HepG2 (cell line): ENCODE results near the gene KLHL13. TPM values are rescaled to one million over a fixed set of nuclear protein-coding genes. Genes with fewer than 3 reads are reported as not detected.
"Not testable (repeated sequence)": the region's sequence is repeated elsewhere in the genome, so short reads cannot be mapped to it uniquely, and the experiment has no call there.

Source experiments
- ATAC-seq: fragments of 200-7000 bp; cut with Tn5 transposase; 3 replicates; pipeline ENCODE4 v1.9.1; 2020; ENCODE audit warnings: mild to moderate bottlenecking, moderate library complexity
- BruUV-seq: library from RNA; stranded (reverse); fragments of 400-500 nt; replicated peaks from 2 replicates; lab custom pipeline; 2021; lab: Mats Ljungman, UMichigan
- CTCF ChIA-PET: fragments of 300-600 bp; formaldehyde crosslinking; extraction: SDS; loops from one replicate; lab custom pipeline; 2021; ENCODE audit warnings: low total read pairs, inconsistent platforms, low intra/inter-chr PET ratio; lab: Yijun Ruan, JAX
- POLR2A ChIA-PET: fragments of 350-600 bp; sonication (Branson Sonifier 250); formaldehyde crosslinking; loops from one replicate; lab custom pipeline; 2020; ENCODE audit warnings: antibody characterized with exemption, inconsistent platforms; lab: Yijun Ruan, JAX
- DNase-seq: peaks from one replicate; pipeline ENCODE4 v3.0.0-alpha.2; 2015; ENCODE audit warnings: low spot score
- FAIRE-seq: peaks from 3 replicates; lab custom pipeline; 2011; peaks lifted over from hg19 to GRCh38; lab: Jason Lieb, UNC
- H2AFZ ChIP-seq: one replicate; pipeline ENCODE4 v1.6.1; 2011; ENCODE audit warnings: low read length, inconsistent platforms
- H3K27ac ChIP-seq: fragments of 300-600 bp; 3 replicates; pipeline ENCODE4 v1.8.0; 2011; ENCODE audit warnings: mixed run types, mild to moderate bottlenecking, mixed read lengths, low read length, inconsistent platforms; ENCODE audit not compliant: insufficient read depth; ENCODE audit errors: extremely low read length
- H3K27me3 ChIP-seq, 2 experiments: fragments of 200-600 bp in 1 of 2; 2 replicates in 1 of 2; 3 replicates in 1 of 2; pipeline versions ENCODE4 v1.6.0 to v1.8.0; 2011; ENCODE audit warnings: low read length in 2 of 2, mild to moderate bottlenecking in 2 of 2, moderate library complexity in 2 of 2, inconsistent platforms in 1 of 2; ENCODE audit not compliant: insufficient read depth in 2 of 2, control insufficient read depth in 1 of 2
- H3K36me3 ChIP-seq, 2 experiments: fragments of 200-600 bp in 1 of 2; replicated peaks in 1 of 2; 2 replicates in 1 of 2; 3 replicates in 1 of 2; pipeline versions ENCODE4 v1.5.1 to v1.8.0; 2011; ENCODE audit warnings: low read length in 2 of 2, inconsistent platforms in 1 of 2; ENCODE audit not compliant: insufficient read depth in 2 of 2, control insufficient read depth in 1 of 2
- H3K4me1 ChIP-seq: 2 replicates; pipeline ENCODE4 v1.5.1; 2012; ENCODE audit warnings: low read length, inconsistent platforms; ENCODE audit not compliant: insufficient read depth
- H3K4me2 ChIP-seq: 2 replicates; pipeline ENCODE4 v1.6.0; 2011; ENCODE audit warnings: low read depth, low read length, inconsistent platforms
- H3K4me3 ChIP-seq, 3 experiments: fragments of 200-600 bp in 1 of 3; sonication (generic), shearing (Covaris generic) in 1 of 3; replicated peaks in 1 of 3; 2 replicates each; pipeline ENCODE4 v1.5.1; 2011 to 2016; ENCODE audit warnings: low read length in 3 of 3, inconsistent platforms in 2 of 3, low read depth in 2 of 3, mild to moderate bottlenecking in 2 of 3, control low read depth in 1 of 3, mixed read lengths in 1 of 3; ENCODE audit not compliant: insufficient read depth in 1 of 3
- H3K79me2 ChIP-seq: one replicate; pipeline ENCODE4 v1.6.1; 2011; ENCODE audit warnings: low read length, inconsistent platforms; ENCODE audit not compliant: insufficient read depth
- H3K9ac ChIP-seq: 2 replicates; pipeline ENCODE4 v1.6.0; 2011; ENCODE audit warnings: mild to moderate bottlenecking, low read depth, low read length, inconsistent platforms; ENCODE audit not compliant: insufficient read depth
- H3K9me3 ChIP-seq: 2 replicates; pipeline ENCODE4 v1.5.1; 2012; ENCODE audit warnings: mild to moderate bottlenecking, low read length
- H4K20me1 ChIP-seq: 2 replicates; pipeline ENCODE4 v1.6.0; 2011; ENCODE audit warnings: inconsistent platforms, mild to moderate bottlenecking, low read length, moderate library complexity; ENCODE audit not compliant: insufficient read depth
- GABPA ChIP-seq, 2 experiments: IDR thresholded peaks; 2 replicates each; pipeline ENCODE4 v1.6.1; 2011 to 2016; ENCODE audit warnings: low read depth in 2 of 2, low read length in 1 of 2, missing biosample characterization in 1 of 2, missing genetic modification characterization in 1 of 2
- HNRNPK ChIP-seq: fragments of 200-400 bp; formaldehyde crosslinking; IDR thresholded peaks from 2 replicates; pipeline ENCODE4 v1.6.1; 2018; ENCODE audit warnings: low read length, low read depth, moderate library complexity, mild to moderate bottlenecking; ENCODE audit not compliant: poor library complexity, severe bottlenecking
- ZEB1 ChIP-seq: IDR thresholded peaks from 2 replicates; pipeline ENCODE4 v1.6.1; 2012; ENCODE audit warnings: mild to moderate bottlenecking, low read depth, inconsistent platforms; ENCODE audit not compliant: insufficient replicate concordance
- ZNF652 ChIP-seq: IDR thresholded peaks from 2 replicates; pipeline ENCODE4 v1.6.1; 2016; ENCODE audit warnings: low read depth, borderline replicate concordance
- WGBS: methylation state at CpG from one replicate; pipeline ENCODE4 v1.1.6; 2017; ENCODE audit warnings: low lambda C conversion rate; 5-methylcytosine and 5-hydroxymethylcytosine counted together
- in situ Hi-C: cut with HindIII; loops from 2 replicates; pipeline ENCODE4 v1.10.0; 2017; ENCODE audit warnings: low pct_unique_long_range_greater_than_20kb; ENCODE audit not compliant: extremely low pct_ligation_motif_present
- intact Hi-C: fragments of 100-400 bp; cut with micrococcal nuclease; formaldehyde crosslinking; loops from one replicate; pipeline ENCODE4 v1.10.0; 2022; ENCODE audit not compliant: unreplicated experiment
- polyA plus RNA-seq, 8 experiments: library from polyadenylated mRNA; depleted of rRNA in 3 of 8; stranded (reverse) in 7 of 8; unstranded in 1 of 8; fragments of >200 nt; fragmentation: Illumina TruSeq in 4 of 8; extraction: Trizol in 4 of 8; gene quantifications; 2 replicates each; pipeline versions ENCODE4 v1.2.1 to v1.2.3, GENCODE V29; 2011 to 2016; ENCODE audit warnings: low read depth in 4 of 8, missing spikeins in 1 of 8, mixed read lengths in 1 of 8; ENCODE audit not compliant: insufficient read depth in 1 of 8
- total RNA-seq, 5 experiments: library from RNA; depleted of rRNA; stranded (reverse); fragments of >200 nt; fragmentation: Illumina TruSeq; extraction: Trizol; gene quantifications; 2 replicates each; pipeline ENCODE4 v1.2.3, GENCODE V29; 2016; ENCODE audit warnings: low read depth in 1 of 5

KLHL13 gene
- total and polyA plus RNA-seq, 2 of the 13 experiments (the other 11 are each of a cell fraction or from before 2014, with no cell fraction given) = 0.28 to 1.6 TPM

- ChIA-PET POLR2A (no interaction called here), CTCF (no interaction called here)
- no TSS peak for BruUV-seq
- no peak for DNase-seq
- H3K4me2 ChIP-seq = no peak overlapping the region
- intact Hi-C loops (no loop called here), in situ Hi-C loops (no loop called here)
- ATAC-seq = no peak
- no peak overlapping the region for H2AFZ ChIP-seq
- H3K9me3 ChIP-seq = no peaks in the 10 kb centered on the region
- TF ChIP-seq ZNF652 (CRISPR knock-in tag) (no peak), GABPA (IDR thresholded peaks at IDR 0.05; ENCODE audit: low read depth, low read length) (no peak), GABPA (CRISPR knock-in tag; IDR thresholded peaks at IDR 0.05; ENCODE audit: low read depth) (no peak), HNRNPK (no peak), ZEB1 (no peak)
- no peak overlapping the region for H3K9ac ChIP-seq
- no peaks in the 10 kb centered on the region for H4K20me1 ChIP-seq
- no peak overlapping the region for H3K27ac ChIP-seq
- no peaks in the 10 kb centered on the region for H3K36me3 ChIP-seq
- H3K4me3 ChIP-seq = no peak overlapping the region
- FAIRE-seq = no peak
- no peaks in the 10 kb centered on the region for H3K27me3 ChIP-seq
- WGBS = 20% methylated on average over 2 of the region's 2 CpGs
- no peaks in the 10 kb centered on the region for H3K4me1 ChIP-seq
- H3K79me2 ChIP-seq = no peaks in the 10 kb centered on the region
Observed at GRCh38 chrX:118126286-118126685, 9.7 kb upstream of the KLHL13 start.

GRCh38 chrX:118124243-118124642, 7.6 kb upstream of the KLHL13 start:
- intact Hi-C loops, H2AFZ ChIP-seq, in situ Hi-C loops, H3K4me1 ChIP-seq, H3K27me3 ChIP-seq, H4K20me1 ChIP-seq, H3K9me3 ChIP-seq, H3K4me3 ChIP-seq, H3K4me2 ChIP-seq, FAIRE-seq, POLR2A ChIA-PET, H3K36me3 ChIP-seq, ATAC-seq, CTCF ChIA-PET, H3K27ac ChIP-seq, DNase-seq, H3K79me2 ChIP-seq, H3K9ac ChIP-seq, BruUV-seq: not testable (repeated sequence)
- 24% methylated on average over 4 of the region's 4 CpGs for WGBS
